ENCODE data around the gene NLRP9. TPM values are rescaled to one million over a fixed set of nuclear protein-coding genes. Genes with fewer than 3 reads are reported as not detected.

The NLRP9 gene
- total and polyA plus RNA-seq, 2 of the 8 experiments (the other 6 are each of a cell fraction or from before 2014, with no cell fraction given) = not detected

DNA sequence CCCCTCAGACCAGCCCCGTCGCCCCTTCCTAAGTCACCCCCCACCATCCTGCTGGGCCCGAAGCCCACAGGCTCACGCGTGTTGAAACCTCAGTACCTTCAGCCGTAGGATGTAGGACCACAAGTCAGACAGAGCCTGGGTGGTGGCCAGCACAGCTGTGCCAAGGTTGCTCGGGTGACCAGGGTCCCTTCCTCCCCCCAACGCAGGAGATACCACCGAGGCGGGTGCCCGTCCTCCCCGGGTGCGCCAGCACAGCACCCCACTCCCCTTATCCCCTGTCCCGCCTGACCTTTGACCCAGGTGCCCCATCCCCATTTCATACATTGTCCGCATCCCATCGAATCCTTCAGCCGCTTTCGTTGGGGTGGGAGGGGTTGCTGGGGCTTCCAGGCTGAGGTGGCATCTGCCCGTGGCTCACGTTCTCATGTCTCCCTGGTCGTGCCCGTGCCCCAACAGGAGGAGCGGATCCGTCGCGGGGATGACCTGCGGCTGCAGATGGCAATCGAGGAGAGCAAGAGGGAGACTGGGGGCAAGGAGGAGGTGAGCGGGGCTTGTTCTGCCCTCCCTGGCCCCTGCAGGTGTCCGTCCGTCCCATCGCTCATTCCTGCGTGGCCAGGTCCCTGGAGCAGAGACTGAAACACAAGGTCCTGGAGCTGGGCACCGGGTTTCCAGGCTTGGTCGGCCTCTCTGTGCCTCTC is 48.6 kb downstream of the NLRP9 start (continued):
- TF ChIP-seq, protein P1, sequence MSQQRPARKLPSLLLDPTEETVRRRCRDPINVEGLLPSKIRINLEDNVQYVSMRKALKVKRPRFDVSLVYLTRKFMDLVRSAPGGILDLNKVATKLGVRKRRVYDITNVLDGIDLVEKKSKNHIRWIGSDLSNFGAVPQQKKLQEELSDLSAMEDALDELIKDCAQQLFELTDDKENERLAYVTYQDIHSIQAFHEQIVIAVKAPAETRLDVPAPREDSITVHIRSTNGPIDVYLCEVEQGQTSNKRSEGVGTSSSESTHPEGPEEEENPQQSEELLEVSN (IDR thresholded peaks at IDR 0.05) = no peak
- TF ChIP-seq CHD2 (IDR thresholded peaks at IDR 0.05; ENCODE audit: low read length) = no peak
- TF ChIP-seq POU5F1 (IDR thresholded peaks at IDR 0.05; ENCODE audit: low read depth, low read length) = no peak
- no peak for TF ChIP-seq JUN (IDR thresholded peaks at IDR 0.05; ENCODE audit: low read depth, low read length)

All from H1 (cell line).